ENCODE measurements around the gene HBG2. TPM values are rescaled to one million over a fixed set of nuclear protein-coding genes. Genes with fewer than 3 reads are reported as not detected.

Gene HBG2
- total and polyA plus RNA-seq, 9 of the 15 experiments (the other 6 are each of a cell fraction or from before 2014, with no cell fraction given) = 1,626 to 58,619 (median 10,515) TPM

DNA sequence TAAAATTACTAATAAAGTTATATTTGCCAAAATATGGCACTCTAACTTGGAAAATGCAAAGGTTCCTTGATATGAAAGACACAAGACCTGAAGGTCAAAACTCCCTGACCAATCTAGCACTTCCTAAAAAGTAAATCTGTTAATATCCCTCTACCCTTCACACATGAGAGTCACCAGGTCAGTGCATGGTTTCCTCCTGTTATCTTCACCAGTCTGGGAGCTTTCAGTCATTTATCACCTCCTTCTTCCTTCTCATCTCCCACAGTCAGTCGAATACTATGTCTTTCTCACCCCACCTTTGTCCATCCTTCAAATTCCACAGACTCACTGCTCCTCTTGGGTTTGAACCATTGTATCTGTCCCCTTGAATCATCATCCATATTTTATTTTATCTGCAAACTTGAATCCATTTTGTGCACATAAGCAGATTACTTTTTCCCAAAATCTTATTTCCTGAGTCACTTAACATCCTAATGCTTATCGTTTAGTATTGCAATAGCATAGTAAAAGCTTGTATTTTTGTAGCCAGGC, 12.5 kb upstream of the HBG2 start (continued):
- TF ChIP-seq RNF2 (IDR thresholded peaks at IDR 0.05) (no peak), CBFA2T3 (IDR thresholded peaks at IDR 0.05) (peak; percentile 79), JUNB (CRISPR knock-in tag; conservative IDR thresholded peaks at IDR 0.05) (no peak), RAD21 (CRISPR knock-in tag; conservative IDR thresholded peaks at IDR 0.05 in 1 of 2, IDR thresholded peaks at IDR 0.05 in 1 of 2) (peak in 1 of 2 experiments; percentile 17; a peak in 1 of 4 replicates), PURB (CRISPR knock-in tag; IDR thresholded peaks at IDR 0.05; ENCODE audit: low read depth) (no peak), PCBP1 (IDR thresholded peaks at IDR 0.05; ENCODE audit: low read depth, low read length, poor library complexity, severe bottlenecking) (no peak), RBM22 (IDR thresholded peaks at IDR 0.05; ENCODE audit: low read depth, low read length, poor library complexity, severe bottlenecking) (no peak), CBX5 (IDR thresholded peaks at IDR 0.05; ENCODE audit: borderline replicate concordance, low read depth) (no peak), FOS (IDR thresholded peaks at IDR 0.05; ENCODE audit: extremely low read depth, insufficient read length) (no peak), CBX1 (IDR thresholded peaks at IDR 0.05; ENCODE audit: low read depth) (no peak), CAMTA2 (CRISPR knock-in tag; conservative IDR thresholded peaks at IDR 0.05) (0 out of 2 replicates have a peak, but pooled peaks have one; percentile 18), SRSF7 (optimal IDR thresholded peaks at IDR 0.05; ENCODE audit: low read depth, low read length) (no peak), MYNN (IDR thresholded peaks at IDR 0.05) (no peak), MYNN (CRISPR knock-in tag; IDR thresholded peaks at IDR 0.05) (no peak), ETV6 (IDR thresholded peaks at IDR 0.05; ENCODE audit: borderline replicate concordance in 1 of 2, low read depth in 2 of 2, low read length in 1 of 2) (no peak), ETV6 (CRISPR knock-in tag; IDR thresholded peaks at IDR 0.05; ENCODE audit: borderline replicate concordance) (no peak), ZNF444 (CRISPR knock-in tag; IDR thresholded peaks at IDR 0.05) (no peak), KAT7 (CRISPR knock-in tag; IDR thresholded peaks at IDR 0.05; ENCODE audit: borderline replicate concordance) (no peak), BHLHE40 (IDR thresholded peaks at IDR 0.05; ENCODE audit: low read length) (no peak), ZNF143 (CRISPR knock-in tag; IDR thresholded peaks at IDR 0.05) (no peak), ZZZ3 (IDR thresholded peaks at IDR 0.05) (no peak; the same call in 1 of the 2 replicates)
- TF ChIP-seq, protein P1, sequence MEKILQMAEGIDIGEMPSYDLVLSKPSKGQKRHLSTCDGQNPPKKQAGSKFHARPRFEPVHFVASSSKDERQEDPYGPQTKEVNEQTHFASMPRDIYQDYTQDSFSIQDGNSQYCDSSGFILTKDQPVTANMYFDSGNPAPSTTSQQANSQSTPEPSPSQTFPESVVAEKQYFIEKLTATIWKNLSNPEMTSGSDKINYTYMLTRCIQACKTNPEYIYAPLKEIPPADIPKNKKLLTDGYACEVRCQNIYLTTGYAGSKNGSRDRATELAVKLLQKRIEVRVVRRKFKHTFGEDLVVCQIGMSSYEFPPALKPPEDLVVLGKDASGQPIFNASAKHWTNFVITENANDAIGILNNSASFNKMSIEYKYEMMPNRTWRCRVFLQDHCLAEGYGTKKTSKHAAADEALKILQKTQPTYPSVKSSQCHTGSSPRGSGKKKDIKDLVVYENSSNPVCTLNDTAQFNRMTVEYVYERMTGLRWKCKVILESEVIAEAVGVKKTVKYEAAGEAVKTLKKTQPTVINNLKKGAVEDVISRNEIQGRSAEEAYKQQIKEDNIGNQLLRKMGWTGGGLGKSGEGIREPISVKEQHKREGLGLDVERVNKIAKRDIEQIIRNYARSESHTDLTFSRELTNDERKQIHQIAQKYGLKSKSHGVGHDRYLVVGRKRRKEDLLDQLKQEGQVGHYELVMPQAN (IDR thresholded peaks at IDR 0.05; ENCODE audit: borderline replicate concordance) = no peak
- TF ChIP-seq, protein P2, sequence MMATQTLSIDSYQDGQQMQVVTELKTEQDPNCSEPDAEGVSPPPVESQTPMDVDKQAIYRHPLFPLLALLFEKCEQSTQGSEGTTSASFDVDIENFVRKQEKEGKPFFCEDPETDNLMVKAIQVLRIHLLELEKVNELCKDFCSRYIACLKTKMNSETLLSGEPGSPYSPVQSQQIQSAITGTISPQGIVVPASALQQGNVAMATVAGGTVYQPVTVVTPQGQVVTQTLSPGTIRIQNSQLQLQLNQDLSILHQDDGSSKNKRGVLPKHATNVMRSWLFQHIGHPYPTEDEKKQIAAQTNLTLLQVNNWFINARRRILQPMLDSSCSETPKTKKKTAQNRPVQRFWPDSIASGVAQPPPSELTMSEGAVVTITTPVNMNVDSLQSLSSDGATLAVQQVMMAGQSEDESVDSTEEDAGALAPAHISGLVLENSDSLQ (IDR thresholded peaks at IDR 0.05) = peak; percentile 81
- TF ChIP-seq, protein P3, sequence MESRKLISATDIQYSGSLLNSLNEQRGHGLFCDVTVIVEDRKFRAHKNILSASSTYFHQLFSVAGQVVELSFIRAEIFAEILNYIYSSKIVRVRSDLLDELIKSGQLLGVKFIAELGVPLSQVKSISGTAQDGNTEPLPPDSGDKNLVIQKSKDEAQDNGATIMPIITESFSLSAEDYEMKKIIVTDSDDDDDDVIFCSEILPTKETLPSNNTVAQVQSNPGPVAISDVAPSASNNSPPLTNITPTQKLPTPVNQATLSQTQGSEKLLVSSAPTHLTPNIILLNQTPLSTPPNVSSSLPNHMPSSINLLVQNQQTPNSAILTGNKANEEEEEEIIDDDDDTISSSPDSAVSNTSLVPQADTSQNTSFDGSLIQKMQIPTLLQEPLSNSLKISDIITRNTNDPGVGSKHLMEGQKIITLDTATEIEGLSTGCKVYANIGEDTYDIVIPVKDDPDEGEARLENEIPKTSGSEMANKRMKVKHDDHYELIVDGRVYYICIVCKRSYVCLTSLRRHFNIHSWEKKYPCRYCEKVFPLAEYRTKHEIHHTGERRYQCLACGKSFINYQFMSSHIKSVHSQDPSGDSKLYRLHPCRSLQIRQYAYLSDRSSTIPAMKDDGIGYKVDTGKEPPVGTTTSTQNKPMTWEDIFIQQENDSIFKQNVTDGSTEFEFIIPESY (CRISPR knock-in tag; IDR thresholded peaks at IDR 0.05) = no peak
- TF ChIP-seq, protein P4, sequence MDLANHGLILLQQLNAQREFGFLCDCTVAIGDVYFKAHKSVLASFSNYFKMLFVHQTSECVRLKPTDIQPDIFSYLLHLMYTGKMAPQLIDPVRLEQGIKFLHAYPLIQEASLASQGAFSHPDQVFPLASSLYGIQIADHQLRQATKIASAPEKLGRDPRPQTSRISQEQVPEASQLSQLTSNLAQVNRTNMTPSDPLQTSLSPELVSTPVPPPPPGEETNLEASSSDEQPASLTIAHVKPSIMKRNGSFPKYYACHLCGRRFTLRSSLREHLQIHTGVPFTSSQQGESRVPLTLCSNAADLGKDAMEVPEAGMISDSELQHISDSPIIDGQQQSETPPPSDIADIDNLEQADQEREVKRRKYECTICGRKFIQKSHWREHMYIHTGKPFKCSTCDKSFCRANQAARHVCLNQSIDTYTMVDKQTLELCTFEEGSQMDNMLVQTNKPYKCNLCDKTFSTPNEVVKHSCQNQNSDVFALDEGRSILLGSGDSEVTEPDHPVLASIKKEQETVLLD (IDR thresholded peaks at IDR 0.05) = no peak; the same call in 1 of the 2 replicates
